ENCODE results near the gene NTRK3.

Gene NTRK3

GRCh38 chr15:87930457-87930856, 326.1 kb downstream of the NTRK3 start:
- no peak for DNase-seq

DNA sequence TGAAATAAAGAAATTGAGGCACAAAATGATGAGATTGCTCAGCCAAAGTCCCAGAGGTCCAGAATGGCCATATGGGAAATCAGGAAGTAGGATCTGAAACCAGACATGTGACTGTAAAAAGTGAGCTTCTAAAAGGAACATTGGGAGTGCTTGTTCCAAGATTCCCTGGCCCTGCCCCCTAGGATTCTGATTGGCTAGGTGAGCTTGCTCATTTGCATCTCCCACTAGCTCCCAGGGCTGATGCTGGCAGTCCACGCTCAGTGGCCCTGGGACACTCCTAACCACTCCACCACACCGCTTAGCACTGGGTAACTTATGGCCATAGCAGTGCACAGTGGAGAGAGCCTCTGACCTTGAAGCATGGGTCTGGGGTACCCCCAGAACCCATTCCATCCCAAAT, 326.7 kb downstream of the NTRK3 start:
- DNase-seq: no peak

- DNase-seq: no peak
Measured at GRCh38 chr15:87924433-87924832, 332.1 kb downstream of the NTRK3 start.

- no peak for DNase-seq
Measured at GRCh38 chr15:87919064-87919463, 337.5 kb downstream of the NTRK3 start.

- DNase-seq: no peak
Measured at GRCh38 chr15:87917480-87917879, 339.1 kb downstream of the NTRK3 start.

DNA sequence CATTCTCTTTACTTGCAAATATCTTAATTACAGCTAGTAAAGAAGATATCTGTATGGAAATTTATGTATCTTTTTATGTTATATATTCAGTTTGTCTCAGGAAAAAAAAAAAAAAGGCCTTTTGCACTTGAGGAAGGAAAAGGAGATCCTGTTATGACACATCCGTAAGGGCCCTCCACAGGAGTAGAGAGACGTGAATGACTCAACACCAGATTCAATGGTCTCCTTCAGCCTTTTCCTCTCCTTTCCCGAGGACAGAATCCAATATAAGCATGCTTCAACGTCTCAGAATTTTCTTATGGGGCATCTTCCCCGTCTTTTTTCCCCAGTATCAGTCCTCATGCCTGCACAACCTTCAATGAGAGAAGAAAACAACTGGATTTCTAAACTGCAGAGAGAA, 340.3 kb downstream of the NTRK3 start:
- no peak for DNase-seq

DNA sequence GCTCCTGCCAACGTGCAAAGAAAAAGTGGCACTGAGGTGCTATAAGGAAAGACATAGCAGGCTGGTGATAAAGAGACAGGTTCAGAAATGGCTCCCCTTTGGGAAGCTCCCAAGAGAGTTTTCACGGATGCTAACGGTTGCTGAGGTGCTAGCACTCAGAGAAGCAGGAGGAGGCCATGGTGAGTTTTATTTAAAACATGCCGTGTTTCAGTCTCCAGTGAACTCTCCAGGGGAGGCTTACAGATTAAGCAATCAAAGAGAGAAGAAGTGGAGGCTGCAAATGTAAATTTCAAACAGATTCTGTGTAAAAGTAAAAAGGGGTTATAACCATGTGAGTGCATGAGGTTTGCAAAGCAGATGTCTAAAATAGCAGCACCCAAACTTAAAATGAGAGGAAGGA, 346.2 kb downstream of the NTRK3 start:
- no peak for DNase-seq

DNA sequence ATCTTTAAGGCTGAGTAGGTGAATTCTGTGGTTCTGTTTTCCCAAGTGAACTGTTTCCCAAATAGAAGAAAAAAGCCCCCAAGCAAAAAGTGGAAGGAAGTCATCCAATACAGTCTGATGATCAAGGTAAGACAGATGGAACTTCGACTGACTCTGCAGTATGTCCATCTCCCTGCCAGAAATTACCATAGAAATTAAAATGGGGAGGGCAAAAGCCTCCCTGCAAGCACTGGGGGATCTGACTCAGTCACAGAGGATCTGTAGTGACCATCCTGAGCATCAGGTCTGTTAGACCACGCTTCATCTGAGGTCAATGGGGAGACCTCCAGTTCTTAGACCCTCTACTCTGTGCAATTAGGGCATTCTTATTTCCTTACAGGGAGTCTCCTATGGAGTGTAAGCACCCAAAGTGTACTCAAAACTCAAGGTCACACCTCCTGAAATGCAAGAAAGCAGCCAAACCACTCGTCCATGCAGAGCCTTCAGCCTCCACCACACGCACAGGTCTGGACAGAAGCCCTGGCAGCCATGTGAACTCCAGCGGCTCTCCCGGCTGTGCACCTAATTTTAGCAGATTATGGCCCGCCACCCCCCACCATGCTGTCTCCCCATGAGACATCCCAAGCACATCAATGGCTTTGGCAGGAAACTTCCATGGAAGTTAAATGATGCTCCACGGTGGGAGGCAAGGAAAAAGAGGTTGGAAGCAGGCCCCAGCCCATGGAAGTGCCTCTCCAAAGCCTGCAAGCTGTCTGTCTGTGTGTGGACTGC, 348.7 kb downstream of the NTRK3 start:
- no peak for DNase-seq

- DNase-seq: no peak
Measured at GRCh38 chr15:87906444-87906843, 350.1 kb downstream of the NTRK3 start.

DNA sequence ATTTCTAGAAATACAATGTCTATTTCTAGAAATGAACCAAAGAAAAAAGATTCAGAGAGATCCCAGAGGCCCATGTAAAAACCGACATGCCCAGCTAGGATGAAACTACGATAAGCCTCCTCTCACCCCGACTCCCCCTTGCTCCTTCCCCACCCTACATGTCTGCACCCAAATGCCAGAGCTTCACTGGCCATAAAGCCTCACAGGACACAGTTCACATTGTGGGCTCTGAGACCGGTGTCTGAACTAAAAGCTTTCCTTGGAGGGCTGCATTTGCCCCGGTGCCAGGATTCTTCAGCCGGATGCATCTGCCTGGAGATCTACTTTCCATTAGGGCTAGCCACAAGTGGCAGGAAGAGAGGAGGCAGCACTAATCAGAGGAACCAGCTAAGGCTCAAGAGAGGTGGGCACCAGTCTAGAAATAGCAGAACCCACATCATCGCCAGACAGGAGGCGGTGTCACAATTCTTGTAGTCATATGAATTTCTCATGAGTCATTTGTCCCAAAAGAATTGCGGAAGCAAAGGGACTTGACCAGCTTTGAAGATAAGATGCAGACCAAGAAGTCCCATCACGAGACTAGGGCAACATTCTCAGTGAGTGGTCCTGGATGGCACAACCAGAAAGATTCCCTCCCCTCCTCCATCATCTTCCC, 353.6 kb downstream of the NTRK3 start:
- DNase-seq: no peak

DNA sequence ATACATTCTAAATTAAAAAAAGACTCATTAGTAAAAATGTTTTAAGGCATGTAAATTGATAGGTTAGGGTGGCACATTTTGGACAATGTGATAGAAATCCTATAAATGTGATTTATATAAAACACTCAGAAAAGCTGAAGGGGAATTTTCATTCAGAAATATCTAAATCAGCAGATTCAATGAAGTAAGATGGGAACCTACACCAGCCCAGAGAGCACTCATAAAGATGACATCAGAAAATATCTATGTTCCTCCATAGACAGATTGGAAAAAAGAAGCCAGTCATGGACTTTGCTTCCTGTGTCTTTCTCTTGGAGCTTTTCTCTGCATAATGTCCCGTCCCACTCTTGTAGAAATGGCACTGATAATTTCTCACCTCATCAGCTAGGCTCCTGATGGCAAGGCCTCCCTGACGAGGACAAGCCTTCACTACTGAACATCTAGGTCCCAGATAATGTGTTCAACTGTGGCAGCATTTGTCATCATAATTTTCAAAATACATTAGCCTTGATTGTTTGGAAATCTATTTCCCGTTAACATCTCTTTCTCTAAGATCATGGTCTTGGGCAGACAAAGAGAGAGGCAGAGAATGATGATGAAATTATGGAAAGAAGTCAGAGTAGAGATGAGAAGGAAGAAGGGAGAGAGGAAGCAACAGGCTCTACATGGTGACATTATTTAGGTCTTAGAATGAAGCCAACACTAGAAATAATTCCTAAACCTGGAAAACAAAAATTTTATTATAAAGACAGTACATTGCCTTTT, 354.4 kb downstream of the NTRK3 start:
- no peak for DNase-seq

DNA sequence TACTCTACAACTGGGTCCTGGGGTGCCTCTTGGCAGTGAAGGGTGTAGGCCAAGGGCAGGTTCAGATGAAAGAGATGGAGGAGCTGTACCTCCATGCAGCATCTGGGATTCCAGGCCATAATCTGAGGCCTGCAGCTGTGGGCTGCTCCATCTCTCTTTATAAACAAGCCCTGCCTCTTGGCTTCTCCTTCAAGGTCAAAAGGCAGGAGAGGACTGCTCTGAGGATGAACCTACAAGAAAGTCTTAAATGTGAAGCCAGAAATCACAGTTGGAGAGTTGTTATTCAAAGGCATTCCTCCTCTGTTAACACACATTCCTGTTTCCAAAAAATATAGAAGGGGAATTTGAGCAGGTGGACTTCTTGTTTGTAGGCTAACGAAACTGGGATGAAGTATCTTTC, 355.5 kb downstream of the NTRK3 start:
- no peak for DNase-seq

DNA sequence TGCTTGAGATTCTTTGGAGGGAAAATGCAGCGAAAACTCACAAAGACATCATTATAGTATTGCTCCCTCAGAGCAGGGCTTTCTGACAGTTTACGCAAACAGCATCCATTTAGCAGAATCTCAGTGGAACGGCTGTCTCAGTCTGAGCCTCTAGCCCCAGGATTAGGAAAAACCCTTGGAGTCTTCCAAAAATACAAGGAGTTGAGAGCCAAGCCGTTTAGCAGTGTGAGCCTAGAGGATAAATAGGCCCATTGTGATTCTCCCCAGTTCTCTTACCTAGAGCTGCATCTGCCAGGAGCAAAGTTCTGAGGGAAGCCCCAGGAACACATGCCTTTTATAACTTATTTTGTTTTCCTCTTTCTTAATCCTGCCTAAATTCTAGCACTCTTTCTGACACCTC, 359.6 kb downstream of the NTRK3 start:
- DNase-seq: no peak

GRCh38 chr15:87887177-87887576, 369.4 kb downstream of the NTRK3 start:
- no peak for DNase-seq

DNA sequence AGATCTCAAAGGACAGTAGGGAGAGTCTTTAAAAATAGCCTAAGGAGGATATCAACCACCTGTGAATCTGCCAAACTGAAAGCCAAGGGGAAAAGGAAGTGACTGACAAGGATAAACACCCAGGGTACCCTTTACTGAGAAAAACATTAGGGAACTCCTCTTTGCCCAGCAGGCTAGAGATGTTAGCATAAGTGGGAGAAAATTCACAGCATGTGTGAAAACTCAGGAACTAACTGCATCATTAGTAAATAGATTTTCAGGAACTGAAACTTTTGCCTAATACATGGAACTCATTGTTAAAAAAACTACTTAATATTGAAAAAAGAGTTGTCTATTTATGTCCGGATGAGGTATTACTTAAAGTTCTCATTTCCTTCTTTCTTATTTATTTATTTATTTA, 375.5 kb downstream of the NTRK3 start:
- DNase-seq: no peak

- DNase-seq: no peak
Measured at GRCh38 chr15:87877822-87878542, 378.6 kb downstream of the NTRK3 start.

DNA sequence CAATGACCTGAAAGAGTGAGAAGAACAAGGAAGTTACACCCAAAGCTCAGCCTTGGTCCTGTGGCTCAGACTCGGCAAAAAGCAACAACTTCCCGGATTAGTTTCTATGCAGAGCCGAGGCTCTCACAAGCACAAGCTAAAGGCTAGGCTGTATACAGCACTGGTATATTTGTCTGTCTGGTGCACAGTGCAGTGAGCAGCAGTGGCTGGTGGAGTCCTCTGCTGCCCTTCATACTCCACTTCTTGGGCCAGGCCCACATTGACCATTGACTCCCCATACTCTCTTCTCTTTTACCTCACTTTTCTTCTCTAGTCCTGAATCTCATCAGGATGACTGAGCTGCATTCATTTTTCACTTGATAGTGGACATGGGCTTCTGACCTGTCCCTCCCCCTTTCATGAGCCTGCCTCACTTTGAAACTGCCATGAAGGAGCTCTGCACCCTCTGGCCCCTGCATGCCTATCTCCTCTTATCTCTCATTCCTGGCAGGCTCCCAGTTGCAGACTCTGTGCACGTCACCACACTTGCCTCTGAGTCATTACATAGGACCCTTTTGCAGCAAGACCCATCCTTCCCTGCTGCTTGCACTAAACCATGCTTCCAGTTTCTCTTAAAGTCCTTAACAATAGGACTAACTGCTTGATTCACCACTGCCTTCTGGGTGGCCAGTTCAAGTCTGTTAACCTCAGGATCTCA, 379.3 kb downstream of the NTRK3 start:
- no peak for DNase-seq

DNA sequence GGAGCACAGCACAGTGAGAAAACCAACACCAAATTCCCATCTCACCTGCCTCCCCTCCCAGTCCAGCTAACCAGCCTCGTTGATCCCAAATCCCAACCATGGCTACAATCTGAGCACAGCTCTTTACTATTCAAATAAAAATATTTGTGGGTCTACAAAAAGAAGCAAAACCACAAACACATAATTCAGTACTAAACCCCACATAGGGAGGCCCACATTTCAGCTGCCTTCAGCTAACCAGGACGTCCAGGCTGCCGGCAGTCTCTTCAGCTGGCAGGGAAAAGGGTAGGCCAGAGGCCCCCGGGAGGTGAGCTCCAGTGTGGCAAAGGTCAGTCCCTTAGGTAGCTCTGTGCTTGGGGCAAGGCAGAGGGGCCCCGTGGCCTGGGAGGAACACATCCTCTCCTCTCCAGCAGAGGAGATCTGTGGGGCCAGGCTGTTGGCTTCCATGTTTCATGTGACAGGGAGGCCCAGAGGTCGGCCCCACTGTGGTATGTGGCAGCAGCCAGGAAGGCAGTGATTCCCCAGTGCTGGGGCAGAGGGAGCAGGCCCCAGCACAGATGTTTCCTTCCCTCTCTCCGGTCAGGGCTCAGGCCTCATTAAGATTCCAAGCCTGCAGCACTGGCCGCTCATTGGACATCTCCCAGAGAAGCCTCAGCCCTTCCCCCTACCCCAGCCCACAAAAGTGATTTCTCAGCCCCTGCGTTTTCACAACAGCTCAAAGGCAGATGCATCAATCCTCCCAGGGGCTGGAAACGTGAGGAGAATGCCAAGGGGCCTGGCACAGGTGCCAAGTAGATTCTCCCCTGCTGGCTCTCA, 381.4 kb downstream of the NTRK3 start:
- DNase-seq: no peak

DNA sequence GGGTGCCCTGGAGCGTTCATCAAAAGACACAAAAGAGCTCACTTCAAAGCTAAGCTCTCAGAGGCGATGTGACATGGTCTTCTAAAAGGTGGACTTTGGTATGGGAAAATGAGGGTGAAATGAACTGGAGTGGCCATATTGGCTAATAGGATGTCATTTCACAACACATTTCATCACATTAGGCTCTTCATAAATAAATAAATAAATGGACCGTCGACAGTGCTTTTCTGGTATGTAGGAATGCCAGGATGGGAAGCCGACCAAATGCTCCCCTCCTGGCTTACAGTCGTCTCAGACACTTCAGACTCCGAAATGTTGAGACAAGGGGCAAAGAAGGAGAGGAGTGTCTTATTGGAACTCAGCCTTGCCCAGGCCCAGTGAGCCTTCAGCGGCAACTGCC, 383.0 kb downstream of the NTRK3 start:
- no peak for DNase-seq

DNA sequence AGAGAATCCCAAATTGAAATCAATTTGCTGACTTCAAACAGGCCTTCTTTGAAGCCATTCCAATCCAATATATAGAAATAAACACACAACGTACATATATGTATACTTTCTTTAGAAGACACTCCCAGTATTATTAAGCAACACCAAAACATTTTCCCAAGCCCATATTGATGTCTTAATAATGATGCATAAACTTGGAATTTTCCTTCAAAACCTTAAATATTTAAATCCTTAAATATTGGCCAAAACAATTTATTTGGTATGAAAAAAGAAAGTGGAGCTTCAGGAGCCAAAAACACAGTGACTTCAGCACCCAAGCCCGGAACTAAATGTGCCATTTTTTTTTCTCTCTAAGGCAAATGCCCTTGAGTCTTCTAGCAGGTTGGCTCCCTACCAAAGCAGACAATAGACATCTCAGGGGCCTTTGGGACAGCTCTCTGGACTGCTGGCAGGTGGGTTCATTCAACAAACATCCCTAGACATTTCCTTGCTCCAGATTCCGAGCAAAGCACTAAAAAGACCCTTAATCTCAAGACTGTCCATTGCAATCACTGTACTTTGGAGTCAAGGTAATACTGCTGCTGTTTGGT, 384.7 kb downstream of the NTRK3 start:
- DNase-seq: no peak

DNA sequence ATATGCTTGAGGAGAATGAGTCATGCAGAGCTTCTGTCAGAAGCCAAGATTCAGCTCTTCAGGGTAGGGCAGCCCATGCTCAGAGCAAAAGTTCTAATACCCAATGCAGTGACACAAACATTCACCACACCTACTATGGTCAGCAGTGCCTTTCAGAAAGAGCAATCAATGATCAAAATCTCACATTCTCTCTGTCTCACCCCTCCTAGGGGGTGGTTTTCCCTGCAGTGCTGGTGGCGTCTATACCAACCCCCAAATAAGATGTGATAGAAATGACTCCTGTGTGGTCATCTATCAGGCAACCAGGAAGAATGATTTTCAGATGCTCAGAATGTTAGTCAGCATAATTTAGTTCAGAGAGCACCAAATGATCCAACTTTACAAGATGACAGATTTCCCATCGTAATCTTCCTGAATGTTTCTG, 385.3 kb downstream of the NTRK3 start:
- DNase-seq: no peak

All from NCI-H1436 (cell line).